ENCODE results near the gene NPHS1. TPM values are rescaled to one million over a fixed set of nuclear protein-coding genes. Genes with fewer than 3 reads are reported as not detected.
A peak's percentile ranks its signal among the peaks of the same experiment; 100 is the strongest.

NPHS1 gene
- total RNA-seq, 1 experiment from 2014 or later = not detected

DNA sequence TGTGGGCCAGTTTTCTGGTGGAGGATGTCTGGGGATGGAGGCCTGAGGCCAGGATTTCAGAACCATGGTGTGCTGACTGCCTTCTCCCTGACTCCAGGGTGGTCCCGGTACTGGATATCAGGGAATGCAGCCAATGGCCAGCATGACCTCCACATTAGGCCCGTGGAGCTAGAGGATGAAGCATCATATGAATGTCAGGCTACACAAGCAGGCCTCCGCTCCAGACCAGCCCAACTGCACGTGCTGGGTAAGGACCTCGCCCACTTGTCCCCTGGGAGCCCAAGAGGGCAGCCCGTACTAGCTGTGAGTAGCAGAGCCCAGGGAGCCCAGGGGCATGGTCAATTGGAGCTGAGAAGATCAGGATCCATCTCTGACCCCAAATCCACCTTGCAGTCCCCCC is 6.0 kb upstream of the NPHS1 start:
- POLR2A ChIA-PET (ENCODE audit: low non-redundant PET) = no interaction called here
- Histone ChIP-seq H3K4me3 (ENCODE audit: low read depth, low read length, poor library complexity, severe bottlenecking) (no peak overlapping the region), H3K36me3 (ENCODE audit: insufficient read depth, low read length, poor library complexity, severe bottlenecking) (no peaks in the 10 kb centered on the region), H3K27ac (ENCODE audit: low read depth, low read length, poor library complexity, severe bottlenecking) (no peak overlapping the region), H3K4me1 (ENCODE audit: insufficient read depth, low read length, poor library complexity, severe bottlenecking) (peaks cover 13% of the 10 kb centered on the region), H3K9me3 (ENCODE audit: low read depth, low read length, poor library complexity, severe bottlenecking) (no peaks in the 10 kb centered on the region), H3K27me3 (replicated peaks; ENCODE audit: insufficient read depth, low read depth, low read length, poor library complexity) (peaks cover 16% of the 10 kb centered on the region)
- BruUV-seq (replicated peaks) = no TSS peak
- TF ChIP-seq, protein P1, sequence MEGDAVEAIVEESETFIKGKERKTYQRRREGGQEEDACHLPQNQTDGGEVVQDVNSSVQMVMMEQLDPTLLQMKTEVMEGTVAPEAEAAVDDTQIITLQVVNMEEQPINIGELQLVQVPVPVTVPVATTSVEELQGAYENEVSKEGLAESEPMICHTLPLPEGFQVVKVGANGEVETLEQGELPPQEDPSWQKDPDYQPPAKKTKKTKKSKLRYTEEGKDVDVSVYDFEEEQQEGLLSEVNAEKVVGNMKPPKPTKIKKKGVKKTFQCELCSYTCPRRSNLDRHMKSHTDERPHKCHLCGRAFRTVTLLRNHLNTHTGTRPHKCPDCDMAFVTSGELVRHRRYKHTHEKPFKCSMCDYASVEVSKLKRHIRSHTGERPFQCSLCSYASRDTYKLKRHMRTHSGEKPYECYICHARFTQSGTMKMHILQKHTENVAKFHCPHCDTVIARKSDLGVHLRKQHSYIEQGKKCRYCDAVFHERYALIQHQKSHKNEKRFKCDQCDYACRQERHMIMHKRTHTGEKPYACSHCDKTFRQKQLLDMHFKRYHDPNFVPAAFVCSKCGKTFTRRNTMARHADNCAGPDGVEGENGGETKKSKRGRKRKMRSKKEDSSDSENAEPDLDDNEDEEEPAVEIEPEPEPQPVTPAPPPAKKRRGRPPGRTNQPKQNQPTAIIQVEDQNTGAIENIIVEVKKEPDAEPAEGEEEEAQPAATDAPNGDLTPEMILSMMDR (conservative IDR thresholded peaks at IDR 0.05; ENCODE audit: low read depth, low read length) = no peak
- TF ChIP-seq EZH2 (IDR thresholded peaks at IDR 0.05; ENCODE audit: borderline replicate concordance, low read depth, low read length, poor library complexity, severe bottlenecking) = no peak
- intact Hi-C loops (cut with micrococcal nuclease; ENCODE audit: unreplicated experiment) = no loop called here
- no peak for DNase-seq (ENCODE audit: low spot score)
- CTCF ChIA-PET = no interaction called here

DNA sequence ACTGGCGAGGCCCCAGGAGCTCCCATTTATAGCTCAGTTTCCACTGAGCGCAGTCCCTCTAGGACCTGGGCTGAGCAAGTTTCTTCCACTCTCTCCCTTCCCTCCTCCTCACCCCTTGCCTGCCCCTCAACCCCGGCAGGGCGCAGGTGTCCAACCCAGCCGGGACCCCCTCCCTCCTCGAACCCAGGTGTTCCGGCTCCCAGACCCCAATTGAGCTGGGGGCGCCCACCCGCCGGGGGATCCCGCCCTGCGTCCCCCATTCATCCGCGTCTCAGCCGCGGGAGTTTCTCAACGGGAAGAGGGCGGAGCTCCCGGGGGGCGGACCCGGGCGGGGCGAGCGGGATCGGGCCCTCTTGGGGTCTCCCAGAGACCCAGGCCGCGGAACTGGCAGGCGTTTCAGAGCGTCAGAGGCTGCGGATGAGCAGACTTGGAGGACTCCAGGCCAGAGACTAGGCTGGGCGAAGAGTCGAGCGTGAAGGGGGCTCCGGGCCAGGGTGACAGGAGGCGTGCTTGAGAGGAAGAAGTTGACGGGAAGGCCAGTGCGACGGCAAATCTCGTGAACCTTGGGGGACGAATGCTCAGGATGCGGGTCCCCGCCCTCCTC is 4.3 kb upstream of the NPHS1 start, which contains the start of gene KIRREL2:
Gene KIRREL2 (plus strand): TSS at position 366 of the 604 bp plus-strand sequence. CDS start 209 bp downstream, at position 575.
- H3K36me3 ChIP-seq (ENCODE audit: insufficient read depth, low read length, poor library complexity, severe bottlenecking) = no peaks in the 10 kb centered on the region
- peak; percentile 21 for DNase-seq (ENCODE audit: low spot score)
- ChIA-PET POLR2A (ENCODE audit: low non-redundant PET) (no interaction called here), CTCF (no interaction called here)
- H3K27me3 ChIP-seq (replicated peaks; ENCODE audit: insufficient read depth, low read depth, low read length, poor library complexity) = peaks cover 16% of the 10 kb centered on the region
- BruUV-seq (replicated peaks) = no TSS peak
- no peaks in the 10 kb centered on the region for H3K9me3 ChIP-seq (ENCODE audit: low read depth, low read length, poor library complexity, severe bottlenecking)
- H3K4me1 ChIP-seq (ENCODE audit: insufficient read depth, low read length, poor library complexity, severe bottlenecking) = peaks cover 13% of the 10 kb centered on the region
- no peak for TF ChIP-seq EZH2 (IDR thresholded peaks at IDR 0.05; ENCODE audit: borderline replicate concordance, low read depth, low read length, poor library complexity, severe bottlenecking)
- TF ChIP-seq, protein P1 (conservative IDR thresholded peaks at IDR 0.05; ENCODE audit: low read depth, low read length) = no peak
- intact Hi-C loops (cut with micrococcal nuclease; ENCODE audit: unreplicated experiment) = no loop called here
- H3K27ac ChIP-seq (ENCODE audit: low read depth, low read length, poor library complexity, severe bottlenecking) = no peak within 1 kb of the TSS
- peak within 1 kb of the TSS; percentile 56 for H3K4me3 ChIP-seq (ENCODE audit: low read depth, low read length, poor library complexity, severe bottlenecking)

DNA sequence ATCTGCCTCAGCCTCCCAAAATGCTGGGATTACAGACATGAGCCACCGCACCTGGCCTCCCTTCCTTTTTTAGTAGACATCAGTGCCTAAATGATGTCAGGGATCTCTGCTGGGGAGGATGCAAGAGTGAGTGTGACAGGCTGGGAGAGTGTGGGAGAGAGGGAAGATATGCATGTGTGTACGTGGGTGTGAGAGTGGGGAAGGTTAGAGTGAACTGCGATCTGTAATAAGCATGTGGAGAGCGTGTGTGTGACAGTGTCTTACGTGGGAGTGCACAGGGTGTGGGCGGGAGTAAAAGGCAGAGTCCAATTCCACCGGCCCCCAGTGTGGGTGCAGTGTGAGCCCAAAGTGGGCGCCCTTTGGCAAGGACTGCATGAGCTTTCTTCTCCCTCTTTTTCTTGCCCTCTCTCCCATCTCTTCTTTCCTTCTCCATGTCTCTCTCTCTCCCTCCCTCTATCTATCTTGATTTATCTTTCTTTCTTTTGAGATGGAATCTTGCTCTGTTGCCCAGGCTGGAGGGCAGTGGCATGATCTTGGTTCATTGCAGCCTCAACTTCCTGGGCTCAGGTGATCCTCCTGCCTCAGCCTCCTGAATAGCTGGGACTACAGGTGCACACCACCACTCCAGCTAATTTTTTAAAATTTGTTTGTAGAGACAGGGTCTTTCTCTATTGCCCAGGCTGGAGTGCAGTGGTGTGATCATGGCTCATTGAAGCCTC is 893 bp upstream of the NPHS1 start:
- no TSS peak for BruUV-seq (replicated peaks)
- no peak for TF ChIP-seq EZH2 (IDR thresholded peaks at IDR 0.05; ENCODE audit: borderline replicate concordance, low read depth, low read length, poor library complexity, severe bottlenecking)
- TF ChIP-seq, protein P1 (conservative IDR thresholded peaks at IDR 0.05; ENCODE audit: low read depth, low read length) = no peak
- H3K4me1 ChIP-seq (ENCODE audit: insufficient read depth, low read length, poor library complexity, severe bottlenecking) = peaks cover 13% of the 10 kb centered on the region
- H3K4me3 ChIP-seq (ENCODE audit: low read depth, low read length, poor library complexity, severe bottlenecking) = no peak overlapping the region
- no peak for DNase-seq (ENCODE audit: low spot score)
- H3K27me3 ChIP-seq (replicated peaks; ENCODE audit: insufficient read depth, low read depth, low read length, poor library complexity) = peaks cover 31% of the 10 kb centered on the region
- no peaks in the 10 kb centered on the region for H3K9me3 ChIP-seq (ENCODE audit: low read depth, low read length, poor library complexity, severe bottlenecking)
- no peak overlapping the region for H3K27ac ChIP-seq (ENCODE audit: low read depth, low read length, poor library complexity, severe bottlenecking)
- H3K36me3 ChIP-seq (ENCODE audit: insufficient read depth, low read length, poor library complexity, severe bottlenecking) = no peaks in the 10 kb centered on the region
- ChIA-PET CTCF (no interaction called here), POLR2A (ENCODE audit: low non-redundant PET) (no interaction called here)
- intact Hi-C loops (cut with micrococcal nuclease; ENCODE audit: unreplicated experiment) = no loop called here
